OCI-LY3 (cell line): ENCODE measurements around the gene KCNA1.

Experiments
- CTCF ChIP-seq: fragments of 200-600, 300-600 bp; sonication (generic); IDR thresholded peaks from 2 replicates; pipeline ENCODE4 v1.5.1; 2014; ENCODE audit warnings: antibody characterized with exemption, low read length, low read depth
- EZH2phosphoT487 ChIP-seq: fragments of 200-600 bp; shearing (Covaris generic); IDR thresholded peaks from 2 replicates; pipeline ENCODE4 v1.6.1; 2018; ENCODE audit warnings: antibody characterized with exemption, mixed run types, low read depth

GRCh38 chr12:4914720-4915119 is 5.0 kb downstream of the KCNA1 start:
- TF ChIP-seq CTCF (no peak), EZH2phosphoT487 (no peak)
